ENCODE results near the gene ABR.

ABR gene

GRCh38 chr17:958712-959451, 220.9 kb downstream of the ABR start:
- no peak for DNase-seq (ENCODE audit: low spot score)

- no peak for DNase-seq (ENCODE audit: low spot score)
Observed at GRCh38 chr17:957856-958421, 221.8 kb downstream of the ABR start.

- no peak for DNase-seq (ENCODE audit: low spot score)
Observed at GRCh38 chr17:956905-957304, 222.9 kb downstream of the ABR start.

- DNase-seq (ENCODE audit: low spot score), result no peak
Observed at GRCh38 chr17:954431-955164, 225.2 kb downstream of the ABR start.

- no peak for DNase-seq (ENCODE audit: low spot score)
Observed at GRCh38 chr17:953767-954166, 226.0 kb downstream of the ABR start.

Data from NAMALWA (cell line).